GM06990 (cell line): Measurements from ENCODE around the gene FBP1.

Experiments used
- DNase-seq: peaks from one replicate; pipeline ENCODE4 v3.0.0-alpha.2; 2011; ENCODE audit not compliant: insufficient read length; ENCODE audit errors: extremely low read depth
- H3K27me3 ChIP-seq: replicated peaks from 2 replicates; pipeline ENCODE4 v1.6.0; 2011; ENCODE audit warnings: low read length; ENCODE audit not compliant: control insufficient read depth, insufficient read depth
- H3K36me3 ChIP-seq: 2 replicates; pipeline ENCODE4 v1.5.1; 2011; ENCODE audit warnings: low read length; ENCODE audit not compliant: control insufficient read depth, insufficient read depth
- H3K4me3 ChIP-seq: replicated peaks from 2 replicates; pipeline ENCODE4 v1.5.1; 2011; ENCODE audit warnings: low read depth, mild to moderate bottlenecking, control low read depth, low read length
- CTCF ChIP-seq: IDR thresholded peaks from 2 replicates; pipeline ENCODE4 v1.5.1; 2011; ENCODE audit warnings: low read length, control low read depth, mild to moderate bottlenecking, inconsistent platforms; ENCODE audit not compliant: insufficient read depth, poor library complexity, severe bottlenecking

Gene FBP1

GRCh38 chr9:94606646-94607422, 32.5 kb downstream of the FBP1 start:
- H3K36me3 ChIP-seq, result no peaks in the 10 kb centered on the region
- H3K27me3 ChIP-seq, result no peaks in the 10 kb centered on the region; the same call in none of the 2 replicates
- TF ChIP-seq CTCF, result no peak
- DNase-seq, result no peak
- H3K4me3 ChIP-seq, result no peak overlapping the region

- H3K27me3 ChIP-seq, result no peaks in the 10 kb centered on the region; the same call in none of the 2 replicates
Measured at GRCh38 chr9:94603259-94604160, 35.8 kb downstream of the FBP1 start.

GRCh38 chr9:94602666-94603065, 36.7 kb downstream of the FBP1 start:
- TF ChIP-seq CTCF, result no peak
- no peak for DNase-seq
- no peaks in the 10 kb centered on the region for H3K36me3 ChIP-seq
- no peaks in the 10 kb centered on the region; the same call in none of the 2 replicates for H3K27me3 ChIP-seq
- H3K4me3 ChIP-seq, result no peak overlapping the region

More at GRCh38 chr9:94603259-94604160, 35.8 kb downstream of the FBP1 start:
- TF ChIP-seq CTCF, result peak; percentile 89
- H3K4me3 ChIP-seq, result no peak overlapping the region
- DNase-seq, result peak; percentile 37
- H3K36me3 ChIP-seq, result no peaks in the 10 kb centered on the region

- no peak for DNase-seq
- Histone ChIP-seq H3K4me3 (no peak overlapping the region), H3K36me3 (no peaks in the 10 kb centered on the region), H3K27me3 (no peaks in the 10 kb centered on the region)
- TF ChIP-seq CTCF, result no peak
Measured at GRCh38 chr9:94600715-94601114, 38.6 kb downstream of the FBP1 start.

- DNase-seq, result no peak
- TF ChIP-seq CTCF, result no peak
- Histone ChIP-seq H3K36me3 (no peaks in the 10 kb centered on the region), H3K27me3 (no peaks in the 10 kb centered on the region), H3K4me3 (no peak overlapping the region)
Measured at GRCh38 chr9:94600258-94600657, 39.1 kb downstream of the FBP1 start.
